Measurements from ENCODE around the gene LAMC2. TPM values are rescaled to one million over a fixed set of nuclear protein-coding genes. Genes with fewer than 3 reads are reported as not detected.
"Not testable (repeated sequence)": the region's sequence is repeated elsewhere in the genome, so short reads cannot be mapped to it uniquely, and the experiment has no call there.

LAMC2 gene
- polyA plus RNA-seq, 10 donors = 1.6 to 6.2 (median 2.9) TPM

- DNase-seq = no peak
These were observed 52.0 kb downstream of the LAMC2 start for GRCh38 chr1:183238071-183238470.

- no peak for DNase-seq
These were observed 53.2 kb downstream of the LAMC2 start for GRCh38 chr1:183239220-183239742.

GRCh38 chr1:183239793-183240525 is 53.9 kb downstream of the LAMC2 start:
- peak in 2 of 3 donors; percentile 82 to 87 for DNase-seq

- no peak for DNase-seq
These were observed 54.4 kb downstream of the LAMC2 start for GRCh38 chr1:183240526-183240825.

GRCh38 chr1:183240853-183241252 is 54.8 kb downstream of the LAMC2 start:
- not testable (repeated sequence) for DNase-seq

GRCh38 chr1:183241471-183241870 is 55.4 kb downstream of the LAMC2 start:
- peak in 2 of 3 donors; percentile 22 to 64 for DNase-seq

- peak in 2 of 3 donors; percentile 49 to 81 for DNase-seq
These were observed 56.5 kb downstream of the LAMC2 start for GRCh38 chr1:183242556-183242955.

- no peak for DNase-seq
These were observed 57.3 kb downstream of the LAMC2 start for GRCh38 chr1:183243161-183244050.

GRCh38 chr1:183244466-183244865 is 58.4 kb downstream of the LAMC2 start:
- DNase-seq = peak; percentile 79 to 94 (median 81)

GRCh38 chr1:183245357-183245756 is 59.3 kb downstream of the LAMC2 start:
- no peak for DNase-seq

GRCh38 chr1:183246436-183246835 is 60.4 kb downstream of the LAMC2 start:
- no peak for DNase-seq

GRCh38 chr1:183247066-183247465 is 61.0 kb downstream of the LAMC2 start:
- DNase-seq = no peak

GRCh38 chr1:183247484-183247883 is 61.4 kb downstream of the LAMC2 start:
- DNase-seq = no peak

- DNase-seq = no peak
These were observed 61.9 kb downstream of the LAMC2 start for GRCh38 chr1:183247931-183248330.

GRCh38 chr1:183248989-183249691 is 63.1 kb downstream of the LAMC2 start:
- DNase-seq = no peak

- no peak for DNase-seq
These were observed 63.9 kb downstream of the LAMC2 start for GRCh38 chr1:183249941-183250452.

- DNase-seq = no peak
These were observed 65.3 kb downstream of the LAMC2 start for GRCh38 chr1:183251101-183251958.

GRCh38 chr1:183251959-183252450 is 65.9 kb downstream of the LAMC2 start:
- no peak for DNase-seq

GRCh38 chr1:183255073-183255472 is 69.0 kb downstream of the LAMC2 start:
- DNase-seq = no peak

- DNase-seq = no peak
These were observed 73.9 kb downstream of the LAMC2 start for GRCh38 chr1:183259924-183260323.
